Progenitor cell of endocrine pancreas (in vitro differentiated cells): ENCODE data around the gene ERBB4. TPM values are rescaled to one million over a fixed set of nuclear protein-coding genes. Genes with fewer than 3 reads are reported as not detected.
A peak's percentile ranks its signal among the peaks of the same experiment; 100 is the strongest.
"Not testable (repeated sequence)": the region's sequence is repeated elsewhere in the genome, so short reads cannot be mapped to it uniquely, and the experiment has no call there.

Source experiments
- DNase-seq: peaks from one replicate; pipeline ENCODE4 v3.0.0; 2021; ENCODE audit warnings: low spot score; ENCODE audit not compliant: unreplicated experiment
- H3K27ac Mint-ChIP-seq: 2 replicates; pipeline ENCODE4 v1.8.0; 2021; ENCODE audit warnings: mild to moderate bottlenecking, moderate library complexity, mixed read lengths
- H3K27me3 Mint-ChIP-seq: 2 replicates; pipeline ENCODE4 v1.8.0; 2021; ENCODE audit warnings: mixed read lengths
- H3K36me3 Mint-ChIP-seq: 2 replicates; pipeline ENCODE4 v1.8.0; 2022; ENCODE audit warnings: mixed read lengths; ENCODE audit not compliant: insufficient read depth
- H3K4me1 Mint-ChIP-seq: 2 replicates; pipeline ENCODE4 v1.8.0; 2021; ENCODE audit warnings: low read depth, mixed read lengths
- H3K4me3 Mint-ChIP-seq: 2 replicates; pipeline ENCODE4 v1.8.0; 2021; ENCODE audit warnings: low read depth, mild to moderate bottlenecking, moderate library complexity, mixed read lengths
- H3K9me3 Mint-ChIP-seq: 2 replicates; pipeline ENCODE4 v1.8.0; 2021; ENCODE audit warnings: low read depth, mixed read lengths
- CTCF ChIP-seq: fragments of 200-600 bp; sonication (generic); IDR thresholded peaks from one replicate; pipeline ENCODE4 v1.5.0; 2021; ENCODE audit warnings: antibody characterized with exemption, mild to moderate bottlenecking; ENCODE audit not compliant: unreplicated experiment
- total RNA-seq: library from RNA; stranded (reverse); gene quantifications from 2 replicates; pipeline ENCODE4 v1.2.1, GENCODE V29; 2021

The ERBB4 gene
- total RNA-seq, 1 donor from 2014 or later: 43.8 TPM

- no peaks in the 10 kb centered on the region for H3K4me1 Mint-ChIP-seq
- no peak overlapping the region for H3K4me3 Mint-ChIP-seq
- no peak for DNase-seq
- no peaks in the 10 kb centered on the region for H3K27me3 Mint-ChIP-seq
- no peaks in the 10 kb centered on the region for H3K9me3 Mint-ChIP-seq
- no peak for TF ChIP-seq CTCF
- no peaks in the 10 kb centered on the region for H3K36me3 Mint-ChIP-seq
- H3K27ac Mint-ChIP-seq: no peak overlapping the region
Observed at GRCh38 chr2:212488611-212489010, 50.0 kb downstream of the ERBB4 start.

- peak overlapping the region; percentile 68 for H3K27ac Mint-ChIP-seq
- H3K4me3 Mint-ChIP-seq: no peak overlapping the region
- peaks cover 2% of the 10 kb centered on the region for H3K4me1 Mint-ChIP-seq
- H3K36me3 Mint-ChIP-seq: no peaks in the 10 kb centered on the region
- no peak for DNase-seq
- H3K27me3 Mint-ChIP-seq: no peaks in the 10 kb centered on the region
- no peak for TF ChIP-seq CTCF
- no peaks in the 10 kb centered on the region for H3K9me3 Mint-ChIP-seq
Observed at GRCh38 chr2:212484563-212485080, 54.0 kb downstream of the ERBB4 start.

GRCh38 chr2:212480447-212480846, 58.2 kb downstream of the ERBB4 start:
- DNase-seq: no peak
- Mint-ChIP-seq H3K27ac (no peak overlapping the region), H3K4me3 (no peak overlapping the region), H3K27me3 (no peaks in the 10 kb centered on the region), H3K36me3 (no peaks in the 10 kb centered on the region), H3K4me1 (peaks cover 2% of the 10 kb centered on the region), H3K9me3 (no peaks in the 10 kb centered on the region)
- no peak for TF ChIP-seq CTCF

- Mint-ChIP-seq H3K36me3 (no peaks in the 10 kb centered on the region), H3K4me3 (no peak overlapping the region), H3K9me3 (no peaks in the 10 kb centered on the region), H3K4me1 (peaks cover 2% of the 10 kb centered on the region), H3K27ac (no peak overlapping the region), H3K27me3 (no peaks in the 10 kb centered on the region)
- DNase-seq: no peak
- TF ChIP-seq CTCF: no peak
Observed at GRCh38 chr2:212477571-212477970, 61.0 kb downstream of the ERBB4 start.

GRCh38 chr2:212473211-212473610, 65.4 kb downstream of the ERBB4 start:
- H3K4me1 Mint-ChIP-seq: no peaks in the 10 kb centered on the region
- no peaks in the 10 kb centered on the region for H3K27me3 Mint-ChIP-seq
- H3K4me3 Mint-ChIP-seq: no peak overlapping the region
- H3K27ac Mint-ChIP-seq: no peak overlapping the region
- H3K9me3 Mint-ChIP-seq: no peaks in the 10 kb centered on the region
- H3K36me3 Mint-ChIP-seq: peaks cover 4% of the 10 kb centered on the region
- no peak for TF ChIP-seq CTCF
- no peak for DNase-seq

- not testable (repeated sequence) for H3K4me1 Mint-ChIP-seq, H3K27me3 Mint-ChIP-seq, H3K27ac Mint-ChIP-seq, DNase-seq, H3K4me3 Mint-ChIP-seq
- Mint-ChIP-seq H3K36me3 (peaks cover 15% of the 10 kb centered on the region), H3K9me3 (peaks cover 11% of the 10 kb centered on the region)
Observed at GRCh38 chr2:212467551-212467950, 71.1 kb downstream of the ERBB4 start.
